Panc1 (cell line): ENCODE data around the gene TADA2B. TPM values are rescaled to one million over a fixed set of nuclear protein-coding genes. Genes with fewer than 3 reads are reported as not detected.
"Not testable (repeated sequence)": the region's sequence is repeated elsewhere in the genome, so short reads cannot be mapped to it uniquely, and the experiment has no call there.

Experiments used
- ATAC-seq: fragments of 200-7000 bp; cut with Tn5 transposase; 2 replicates; pipeline ENCODE4 v1.9.1; 2020; ENCODE audit warnings: mild to moderate bottlenecking, moderate library complexity
- BruUV-seq: library from RNA; stranded (reverse); fragments of 400-500 nt; replicated peaks from 2 replicates; lab custom pipeline; 2021; lab: Mats Ljungman, UMichigan
- CTCF ChIA-PET: fragments of 300-600 bp; sonication (Branson Sonifier 250); formaldehyde crosslinking; loops from one replicate; lab custom pipeline; 2022; ENCODE audit warnings: antibody characterized with exemption; lab: Charles Lee
- POLR2A ChIA-PET: fragments of 300-600 bp; sonication (Branson Sonifier 250); formaldehyde crosslinking; loops from one replicate; lab custom pipeline; 2022; ENCODE audit warnings: antibody characterized with exemption; lab: Charles Lee
- DNase-seq: peaks from one replicate; pipeline ENCODE4 v3.0.0-alpha.2; 2010; ENCODE audit warnings: low read depth, low spot score
- H3K27ac ChIP-seq: 2 replicates; pipeline ENCODE4 v1.5.1; 2011; ENCODE audit warnings: mild to moderate bottlenecking, low read length, inconsistent platforms
- H3K27me3 ChIP-seq: fragments of 200-500 bp; sonication (Bioruptor generic); 2 replicates; pipeline ENCODE4 v1.6.0; 2014; ENCODE audit warnings: low read length, inconsistent platforms; ENCODE audit not compliant: control insufficient read depth, insufficient read depth
- H3K36me3 ChIP-seq: fragments of 200-500 bp; sonication (Bioruptor generic); 2 replicates; pipeline ENCODE4 v1.5.1; 2014; ENCODE audit warnings: inconsistent platforms, mild to moderate bottlenecking, low read length, moderate library complexity; ENCODE audit not compliant: control insufficient read depth, insufficient read depth
- H3K4me1 ChIP-seq: 2 replicates; pipeline ENCODE4 v1.5.1; 2011; ENCODE audit warnings: inconsistent platforms, mild to moderate bottlenecking, low read length, moderate library complexity; ENCODE audit not compliant: control insufficient read depth, insufficient read depth
- H3K4me3 ChIP-seq, 2 experiments: 2 replicates each; pipeline ENCODE4 v1.5.1; 2011 to 2012; ENCODE audit warnings: low read depth in 2 of 2, low read length in 2 of 2, mild to moderate bottlenecking in 2 of 2, inconsistent platforms in 1 of 2, moderate library complexity in 1 of 2
- H3K9me3 ChIP-seq: fragments of 200-500 bp; sonication (Bioruptor generic); 2 replicates; pipeline ENCODE4 v1.5.1; 2014; ENCODE audit warnings: low read depth, mild to moderate bottlenecking, inconsistent platforms, low read length, moderate library complexity; ENCODE audit not compliant: control insufficient read depth, insufficient read depth
- CTCF ChIP-seq: fragments of 450-650 bp; IDR thresholded peaks from 2 replicates; pipeline ENCODE4 v1.5.1; 2017; ENCODE audit warnings: mild to moderate bottlenecking
- POLR2AphosphoS5 ChIP-seq: IDR thresholded peaks from 2 replicates; pipeline ENCODE4 v1.6.1; 2012; ENCODE audit warnings: mild to moderate bottlenecking, low read depth, low read length, moderate library complexity
- SIN3A ChIP-seq: IDR thresholded peaks from 2 replicates; pipeline ENCODE4 v1.6.1; 2012; ENCODE audit warnings: low read depth, mild to moderate bottlenecking, low read length, moderate library complexity, borderline replicate concordance; ENCODE audit not compliant: insufficient read depth
- in situ Hi-C: cut with HindIII; loops from 2 replicates; pipeline ENCODE4 v1.10.0; 2016; ENCODE audit warnings: low sequenced_read_pairs, low pct_unique_long_range_greater_than_20kb
- intact Hi-C: fragments of 100-400 bp; cut with micrococcal nuclease; formaldehyde crosslinking; loops from one replicate; pipeline ENCODE4 v1.10.0; 2022; ENCODE audit not compliant: unreplicated experiment
- total RNA-seq: library from RNA; stranded (reverse); gene quantifications from one replicate; pipeline ENCODE4 v1.2.1, GENCODE V29; 2021; ENCODE audit not compliant: unreplicated experiment

The TADA2B gene
- total RNA-seq, 1 experiment from 2014 or later = 17.6 TPM

- in situ Hi-C loops (no loop called here), intact Hi-C loops (loop anchor here (10.0 kb wide), 1 partner anchor 193 kb away; no protein-coding TSS in a partner anchor)
- no peaks in the 10 kb centered on the region for H3K4me1 ChIP-seq
- TF ChIP-seq SIN3A (no peak), CTCF (peak; percentile 88)
- H3K9me3 ChIP-seq = no peaks in the 10 kb centered on the region
- no peaks in the 10 kb centered on the region for H3K27me3 ChIP-seq
- peak overlapping the region; percentile 58 to 75 for H3K4me3 ChIP-seq
- no peak for DNase-seq
- H3K27ac ChIP-seq = no peak overlapping the region
- ChIA-PET CTCF (interaction anchor here (0.6 to 1.1 kb wide), 5 partner anchors 17 to 603 kb away, joined by 3 to 5 read pairs (median 3); no protein-coding TSS in a partner anchor), POLR2A (no interaction called here)
- no TSS peak for BruUV-seq
- peak; percentile 89 for ATAC-seq
- H3K36me3 ChIP-seq = no peaks in the 10 kb centered on the region
Observed at GRCh38 chr4:7101692-7102515, 58.7 kb downstream of the TADA2B start.

GRCh38 chr4:7102516-7102909 lies 59.3 kb downstream of the TADA2B start:
- H3K27me3 ChIP-seq, BruUV-seq, in situ Hi-C loops, H3K9me3 ChIP-seq, H3K36me3 ChIP-seq, ATAC-seq, H3K4me1 ChIP-seq, DNase-seq, POLR2A ChIA-PET: not testable (repeated sequence)
- H3K27ac ChIP-seq = peak overlapping the region; percentile 71; the same call in 1 of the 2 replicates
- CTCF ChIA-PET = interaction anchor here (0.7 to 1.1 kb wide), 2 partner anchors 18 to 47 kb away, joined by 3 read pairs; no protein-coding TSS in a partner anchor
- H3K4me3 ChIP-seq = peak overlapping the region; percentile 58 to 75
- intact Hi-C loops = loop anchor here (10.0 kb wide), 1 partner anchor 192 kb away; no protein-coding TSS in a partner anchor

GRCh38 chr4:7103031-7103606 lies 59.9 kb downstream of the TADA2B start:
- no TSS peak for BruUV-seq
- ChIA-PET POLR2A (no interaction called here), CTCF (interaction anchor here (0.7 kb wide), 1 partner anchor 18 kb away, joined by 3 read pairs; no protein-coding TSS in a partner anchor)
- Histone ChIP-seq H3K9me3 (no peaks in the 10 kb centered on the region), H3K27ac (peak overlapping the region; percentile 71), H3K27me3 (no peaks in the 10 kb centered on the region), H3K36me3 (no peaks in the 10 kb centered on the region), H3K4me1 (no peaks in the 10 kb centered on the region), H3K4me3 (peak overlapping the region; percentile 58 to 75)
- TF ChIP-seq CTCF = no peak
- peak; percentile 49; the same call in 1 of the 2 replicates for TF ChIP-seq POLR2AphosphoS5
- intact Hi-C loops (loop anchor here (10.0 kb wide), 1 partner anchor 192 kb away; no protein-coding TSS in a partner anchor), in situ Hi-C loops (no loop called here)
- peak; percentile 93 for ATAC-seq
- no peak for DNase-seq
